SK-N-SH treated with all-trans-retinoic acid at 6 μM for 48 hours (cell line): ENCODE data around the gene NRXN3.

Experiments used
- ATAC-seq: fragments of 200-7000 bp; cut with Tn5 transposase; 3 replicates; pipeline ENCODE4 v1.9.1; 2020; ENCODE audit warnings: mild to moderate bottlenecking, moderate library complexity
- BACH2 ChIP-seq: fragments of 250-450 bp; sonication (Bioruptor Pico); IDR thresholded peaks from 2 replicates; pipeline ENCODE4 v1.9.0; 2021; ENCODE audit warnings: mild to moderate bottlenecking, borderline replicate concordance
- CSDC2 ChIP-seq: fragments of 250-450 bp; sonication (Bioruptor Pico); IDR thresholded peaks from 2 replicates; pipeline ENCODE4 v1.5.0; 2020; ENCODE audit warnings: mild to moderate bottlenecking, moderate library complexity
- ESRRG ChIP-seq: fragments of 250-450 bp; sonication (Bioruptor Pico); IDR thresholded peaks from 2 replicates; pipeline ENCODE4 v1.6.1; 2021; ENCODE audit warnings: mild to moderate bottlenecking
- GLIS3 ChIP-seq: fragments of 250-450 bp; sonication (Bioruptor Pico); IDR thresholded peaks from 2 replicates; pipeline ENCODE4 v1.5.0; 2020; ENCODE audit warnings: mild to moderate bottlenecking, moderate library complexity
- ISL1 ChIP-seq: fragments of 250-450 bp; sonication (Bioruptor Pico); IDR thresholded peaks from 2 replicates; pipeline ENCODE4 v2.1.2; 2022; ENCODE audit warnings: mild to moderate bottlenecking, moderate library complexity
- OSR1 ChIP-seq: fragments of 250-450 bp; sonication (Bioruptor Pico); IDR thresholded peaks from 2 replicates; pipeline ENCODE4 v1.8.0; 2022; ENCODE audit warnings: moderate library complexity, mild to moderate bottlenecking, inconsistent platforms
- PPARA ChIP-seq: fragments of 250-450 bp; sonication (Bioruptor Pico); IDR thresholded peaks from 2 replicates; pipeline ENCODE4 v1.5.0; 2020; ENCODE audit warnings: mild to moderate bottlenecking, borderline replicate concordance
- RARB ChIP-seq: fragments of 250-450 bp; sonication (Bioruptor Pico); IDR thresholded peaks from 2 replicates; pipeline ENCODE4 v1.8.0; 2021; ENCODE audit warnings: mild to moderate bottlenecking, moderate library complexity
- TCF4 ChIP-seq: fragments of 250-450 bp; sonication (Bioruptor Pico); IDR thresholded peaks from 2 replicates; pipeline ENCODE4 v1.8.0; 2021; ENCODE audit warnings: mild to moderate bottlenecking, moderate library complexity, borderline replicate concordance
- TOX ChIP-seq: fragments of 250-450 bp; sonication (Bioruptor Pico); IDR thresholded peaks from 2 replicates; pipeline ENCODE4 v1.8.0; 2021; ENCODE audit warnings: mild to moderate bottlenecking, moderate library complexity, borderline replicate concordance
- ZC3H10 ChIP-seq: fragments of 250-450 bp; sonication (Bioruptor Pico); IDR thresholded peaks from 2 replicates; pipeline ENCODE4 v1.5.1; 2021; ENCODE audit warnings: mild to moderate bottlenecking, moderate library complexity
- ZFP3 ChIP-seq: fragments of 250-450 bp; sonication (Bioruptor Pico); IDR thresholded peaks from 2 replicates; pipeline ENCODE4 v1.5.0; 2020; ENCODE audit warnings: mild to moderate bottlenecking, moderate library complexity
- ZFP30 ChIP-seq: fragments of 450-650 bp; formaldehyde crosslinking; IDR thresholded peaks from 2 replicates; pipeline ENCODE4 v1.5.0; 2022; ENCODE audit warnings: mild to moderate bottlenecking, moderate library complexity
- ZNF565 ChIP-seq: fragments of 450-650 bp; formaldehyde crosslinking; conservative IDR thresholded peaks from 2 replicates; pipeline ENCODE4 v1.5.0; 2020; ENCODE audit warnings: low read depth, mild to moderate bottlenecking, moderate library complexity
- ZNF8 ChIP-seq: fragments of 450-650 bp; formaldehyde crosslinking; IDR thresholded peaks from 2 replicates; pipeline ENCODE4 v1.5.0; 2020; ENCODE audit warnings: mild to moderate bottlenecking, moderate library complexity
- TF ChIP-seq, protein P1 (sequence below): fragments of 250-450 bp; sonication (Bioruptor Pico); IDR thresholded peaks from 2 replicates; pipeline ENCODE4 v1.5.0; 2020; ENCODE audit warnings: mild to moderate bottlenecking, moderate library complexity
- TF ChIP-seq, protein P2 (sequence below): fragments of 250-450 bp; sonication (Bioruptor Pico); IDR thresholded peaks from 2 replicates; pipeline ENCODE4 v1.8.0; 2020; ENCODE audit warnings: mild to moderate bottlenecking, moderate library complexity, borderline replicate concordance
- TF ChIP-seq, protein P3 (sequence below): fragments of 250-450 bp; sonication (Bioruptor Pico); IDR thresholded peaks from 2 replicates; pipeline ENCODE4 v1.5.1; 2021; ENCODE audit warnings: mild to moderate bottlenecking, moderate library complexity
- TF ChIP-seq, protein P4 (sequence below): fragments of 250-450 bp; sonication (Bioruptor Pico); IDR thresholded peaks from 2 replicates; pipeline ENCODE4 v1.8.0; 2021; ENCODE audit warnings: low read depth, mild to moderate bottlenecking, moderate library complexity, borderline replicate concordance
- TF ChIP-seq, protein P5 (sequence below): fragments of 250-450 bp; sonication (Bioruptor Pico); IDR thresholded peaks from 2 replicates; pipeline ENCODE4 v1.5.1; 2020; ENCODE audit warnings: low read depth, mild to moderate bottlenecking, moderate library complexity

The NRXN3 gene

DNA sequence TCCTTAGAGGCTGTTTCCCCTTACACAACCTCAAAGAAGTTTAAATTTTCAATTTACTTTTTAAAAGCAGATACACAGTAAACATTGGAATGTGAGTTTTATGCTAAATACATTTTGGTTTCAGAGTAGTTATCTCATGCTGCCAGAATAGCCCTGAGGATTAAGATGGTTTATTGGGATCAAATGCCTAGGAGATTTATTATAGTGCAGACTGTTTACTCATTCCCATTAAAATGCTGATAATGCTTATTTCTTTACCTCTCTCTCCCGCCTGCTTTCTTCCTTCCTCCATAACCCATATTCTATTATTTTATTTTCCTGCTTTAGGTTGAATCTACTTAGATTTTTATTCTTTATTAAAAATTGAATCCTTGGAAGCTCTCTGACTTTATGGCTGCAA, 1701.0 kb downstream of the NRXN3 start:
- TF ChIP-seq ISL1 (CRISPR knock-in tag) (no peak), ESRRG (CRISPR knock-in tag) (no peak), GLIS3 (CRISPR knock-in tag) (no peak), ZNF565 (CRISPR knock-in tag) (no peak), ZNF8 (CRISPR knock-in tag) (no peak)
- TF ChIP-seq, protein P1, sequence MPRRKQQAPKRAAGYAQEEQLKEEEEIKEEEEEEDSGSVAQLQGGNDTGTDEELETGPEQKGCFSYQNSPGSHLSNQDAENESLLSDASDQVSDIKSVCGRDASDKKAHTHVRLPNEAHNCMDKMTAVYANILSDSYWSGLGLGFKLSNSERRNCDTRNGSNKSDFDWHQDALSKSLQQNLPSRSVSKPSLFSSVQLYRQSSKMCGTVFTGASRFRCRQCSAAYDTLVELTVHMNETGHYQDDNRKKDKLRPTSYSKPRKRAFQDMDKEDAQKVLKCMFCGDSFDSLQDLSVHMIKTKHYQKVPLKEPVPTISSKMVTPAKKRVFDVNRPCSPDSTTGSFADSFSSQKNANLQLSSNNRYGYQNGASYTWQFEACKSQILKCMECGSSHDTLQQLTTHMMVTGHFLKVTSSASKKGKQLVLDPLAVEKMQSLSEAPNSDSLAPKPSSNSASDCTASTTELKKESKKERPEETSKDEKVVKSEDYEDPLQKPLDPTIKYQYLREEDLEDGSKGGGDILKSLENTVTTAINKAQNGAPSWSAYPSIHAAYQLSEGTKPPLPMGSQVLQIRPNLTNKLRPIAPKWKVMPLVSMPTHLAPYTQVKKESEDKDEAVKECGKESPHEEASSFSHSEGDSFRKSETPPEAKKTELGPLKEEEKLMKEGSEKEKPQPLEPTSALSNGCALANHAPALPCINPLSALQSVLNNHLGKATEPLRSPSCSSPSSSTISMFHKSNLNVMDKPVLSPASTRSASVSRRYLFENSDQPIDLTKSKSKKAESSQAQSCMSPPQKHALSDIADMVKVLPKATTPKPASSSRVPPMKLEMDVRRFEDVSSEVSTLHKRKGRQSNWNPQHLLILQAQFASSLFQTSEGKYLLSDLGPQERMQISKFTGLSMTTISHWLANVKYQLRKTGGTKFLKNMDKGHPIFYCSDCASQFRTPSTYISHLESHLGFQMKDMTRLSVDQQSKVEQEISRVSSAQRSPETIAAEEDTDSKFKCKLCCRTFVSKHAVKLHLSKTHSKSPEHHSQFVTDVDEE (CRISPR knock-in tag), result no peak
- TF ChIP-seq, protein P2, sequence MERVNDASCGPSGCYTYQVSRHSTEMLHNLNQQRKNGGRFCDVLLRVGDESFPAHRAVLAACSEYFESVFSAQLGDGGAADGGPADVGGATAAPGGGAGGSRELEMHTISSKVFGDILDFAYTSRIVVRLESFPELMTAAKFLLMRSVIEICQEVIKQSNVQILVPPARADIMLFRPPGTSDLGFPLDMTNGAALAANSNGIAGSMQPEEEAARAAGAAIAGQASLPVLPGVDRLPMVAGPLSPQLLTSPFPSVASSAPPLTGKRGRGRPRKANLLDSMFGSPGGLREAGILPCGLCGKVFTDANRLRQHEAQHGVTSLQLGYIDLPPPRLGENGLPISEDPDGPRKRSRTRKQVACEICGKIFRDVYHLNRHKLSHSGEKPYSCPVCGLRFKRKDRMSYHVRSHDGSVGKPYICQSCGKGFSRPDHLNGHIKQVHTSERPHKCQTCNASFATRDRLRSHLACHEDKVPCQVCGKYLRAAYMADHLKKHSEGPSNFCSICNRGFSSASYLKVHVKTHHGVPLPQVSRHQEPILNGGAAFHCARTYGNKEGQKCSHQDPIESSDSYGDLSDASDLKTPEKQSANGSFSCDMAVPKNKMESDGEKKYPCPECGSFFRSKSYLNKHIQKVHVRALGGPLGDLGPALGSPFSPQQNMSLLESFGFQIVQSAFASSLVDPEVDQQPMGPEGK, result no peak
- no peak for ATAC-seq

DNA sequence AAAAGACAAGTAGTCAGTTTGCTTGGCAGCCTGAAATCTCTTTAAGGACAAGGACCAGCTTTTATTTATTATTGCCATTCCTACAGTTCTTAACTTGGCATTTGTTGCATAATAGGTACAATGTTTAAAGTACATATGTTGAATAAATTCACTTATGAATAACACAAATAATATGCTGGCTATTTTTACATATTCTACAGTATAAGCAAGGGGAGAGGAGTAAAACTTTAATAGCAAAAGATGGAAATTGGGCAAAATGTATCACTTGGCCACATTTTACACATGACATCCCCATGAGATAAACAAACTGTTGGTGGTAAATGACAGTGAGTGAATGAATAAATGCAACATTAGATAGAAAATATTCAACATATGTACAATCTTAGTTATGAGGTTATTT, 1708.1 kb downstream of the NRXN3 start:
- TF ChIP-seq TOX (CRISPR knock-in tag) (no peak), ESRRG (CRISPR knock-in tag) (no peak), OSR1 (CRISPR knock-in tag) (no peak), ZNF565 (CRISPR knock-in tag) (no peak), GLIS3 (CRISPR knock-in tag) (no peak), ZNF8 (CRISPR knock-in tag) (no peak), TCF4 (CRISPR knock-in tag) (no peak)
- TF ChIP-seq, protein P3, sequence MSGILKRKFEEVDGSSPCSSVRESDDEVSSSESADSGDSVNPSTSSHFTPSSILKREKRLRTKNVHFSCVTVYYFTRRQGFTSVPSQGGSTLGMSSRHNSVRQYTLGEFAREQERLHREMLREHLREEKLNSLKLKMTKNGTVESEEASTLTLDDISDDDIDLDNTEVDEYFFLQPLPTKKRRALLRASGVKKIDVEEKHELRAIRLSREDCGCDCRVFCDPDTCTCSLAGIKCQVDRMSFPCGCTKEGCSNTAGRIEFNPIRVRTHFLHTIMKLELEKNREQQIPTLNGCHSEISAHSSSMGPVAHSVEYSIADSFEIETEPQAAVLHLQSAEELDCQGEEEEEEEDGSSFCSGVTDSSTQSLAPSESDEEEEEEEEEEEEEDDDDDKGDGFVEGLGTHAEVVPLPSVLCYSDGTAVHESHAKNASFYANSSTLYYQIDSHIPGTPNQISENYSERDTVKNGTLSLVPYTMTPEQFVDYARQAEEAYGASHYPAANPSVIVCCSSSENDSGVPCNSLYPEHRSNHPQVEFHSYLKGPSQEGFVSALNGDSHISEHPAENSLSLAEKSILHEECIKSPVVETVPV (CRISPR knock-in tag), result no peak
- TF ChIP-seq, protein P1 (CRISPR knock-in tag), result no peak
- no peak for ATAC-seq

DNA sequence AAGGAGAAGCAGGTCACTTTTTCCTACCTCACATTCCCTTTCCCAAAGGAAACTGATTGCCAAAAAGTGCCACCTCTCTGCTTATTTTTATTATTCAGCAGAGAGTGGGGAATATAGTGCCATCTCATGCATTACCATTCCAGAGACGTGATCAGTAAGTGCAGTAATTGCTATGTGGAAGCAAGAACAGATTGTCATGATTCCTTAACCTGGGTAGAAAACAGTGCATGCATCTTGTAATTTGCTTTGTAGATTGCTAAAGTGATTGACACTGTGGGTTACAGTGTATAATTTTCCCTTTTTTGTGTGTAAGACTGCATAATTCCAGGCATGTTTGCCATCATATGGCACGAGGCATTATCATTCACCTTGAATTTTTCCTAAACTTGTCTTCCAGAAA, 1708.6 kb downstream of the NRXN3 start:
- ATAC-seq, result no peak
- TF ChIP-seq BACH2 (CRISPR knock-in tag) (no peak), PPARA (CRISPR knock-in tag) (no peak), ZFP3 (CRISPR knock-in tag) (no peak), TCF4 (CRISPR knock-in tag) (no peak), GLIS3 (CRISPR knock-in tag) (no peak), ISL1 (CRISPR knock-in tag) (no peak), CSDC2 (CRISPR knock-in tag) (no peak), OSR1 (CRISPR knock-in tag) (no peak), RARB (no peak), TOX (CRISPR knock-in tag) (no peak), ZFP30 (CRISPR knock-in tag) (no peak), ZC3H10 (CRISPR knock-in tag) (no peak), ESRRG (CRISPR knock-in tag) (no peak), ZNF8 (CRISPR knock-in tag) (no peak)
- TF ChIP-seq, protein P3 (CRISPR knock-in tag), result no peak
- TF ChIP-seq, protein P4, sequence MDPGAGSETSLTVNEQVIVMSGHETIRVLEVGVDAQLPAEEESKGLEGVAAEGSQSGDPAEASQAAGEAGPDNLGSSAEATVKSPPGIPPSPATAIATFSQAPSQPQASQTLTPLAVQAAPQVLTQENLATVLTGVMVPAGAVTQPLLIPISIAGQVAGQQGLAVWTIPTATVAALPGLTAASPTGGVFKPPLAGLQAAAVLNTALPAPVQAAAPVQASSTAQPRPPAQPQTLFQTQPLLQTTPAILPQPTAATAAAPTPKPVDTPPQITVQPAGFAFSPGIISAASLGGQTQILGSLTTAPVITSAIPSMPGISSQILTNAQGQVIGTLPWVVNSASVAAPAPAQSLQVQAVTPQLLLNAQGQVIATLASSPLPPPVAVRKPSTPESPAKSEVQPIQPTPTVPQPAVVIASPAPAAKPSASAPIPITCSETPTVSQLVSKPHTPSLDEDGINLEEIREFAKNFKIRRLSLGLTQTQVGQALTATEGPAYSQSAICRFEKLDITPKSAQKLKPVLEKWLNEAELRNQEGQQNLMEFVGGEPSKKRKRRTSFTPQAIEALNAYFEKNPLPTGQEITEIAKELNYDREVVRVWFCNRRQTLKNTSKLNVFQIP (CRISPR knock-in tag), result no peak
- TF ChIP-seq, protein P1 (CRISPR knock-in tag), result no peak
- TF ChIP-seq, protein P5, sequence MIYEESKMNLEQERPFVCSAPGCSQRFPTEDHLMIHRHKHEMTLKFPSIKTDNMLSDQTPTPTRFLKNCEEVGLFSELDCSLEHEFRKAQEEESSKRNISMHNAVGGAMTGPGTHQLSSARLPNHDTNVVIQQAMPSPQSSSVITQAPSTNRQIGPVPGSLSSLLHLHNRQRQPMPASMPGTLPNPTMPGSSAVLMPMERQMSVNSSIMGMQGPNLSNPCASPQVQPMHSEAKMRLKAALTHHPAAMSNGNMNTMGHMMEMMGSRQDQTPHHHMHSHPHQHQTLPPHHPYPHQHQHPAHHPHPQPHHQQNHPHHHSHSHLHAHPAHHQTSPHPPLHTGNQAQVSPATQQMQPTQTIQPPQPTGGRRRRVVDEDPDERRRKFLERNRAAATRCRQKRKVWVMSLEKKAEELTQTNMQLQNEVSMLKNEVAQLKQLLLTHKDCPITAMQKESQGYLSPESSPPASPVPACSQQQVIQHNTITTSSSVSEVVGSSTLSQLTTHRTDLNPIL (CRISPR knock-in tag), result no peak
